Left lung (tissue), 10 donors: ENCODE results near the gene DCAF15. TPM values are rescaled to one million over a fixed set of nuclear protein-coding genes. Genes with fewer than 3 reads are reported as not detected.

ENCODE experiments used
- ATAC-seq: fragments of 200-7000 bp; cut with Tn5 transposase; one replicate; pipeline ENCODE4 v1.9.1; 2020; ENCODE audit warnings: moderate library complexity
- DNase-seq, 4 donors: peaks; one replicate each; pipeline ENCODE4 v3.0.0-alpha.2; 2013 to 2020
- H3K27ac ChIP-seq, 2 donors: fragments of 200-600 bp; sonication (generic) in 1 of 2; one replicate each; pipeline versions ENCODE4 v1.5.0 to v1.8.0; 2020 to 2021
- H3K27me3 ChIP-seq, 2 donors: fragments of 200-600 bp; sonication (generic) in 1 of 2; one replicate each; pipeline versions ENCODE4 v1.5.0 to v1.8.0; 2020 to 2021
- H3K36me3 ChIP-seq, 2 donors: fragments of 200-600 bp; sonication (generic) in 1 of 2; one replicate each; pipeline versions ENCODE4 v1.5.0 to v1.8.0; 2020 to 2021
- H3K4me1 ChIP-seq, 2 donors: fragments of 200-600 bp; one replicate each; pipeline ENCODE4 v1.8.0; 2021
- H3K4me3 ChIP-seq, 2 donors: fragments of 200-600 bp; sonication (generic) in 1 of 2; one replicate each; pipeline versions ENCODE4 v1.5.0 to v1.8.0; 2020 to 2021; ENCODE audit warnings: mild to moderate bottlenecking in 1 of 2
- H3K9me3 ChIP-seq, 2 donors: fragments of 200-600 bp; sonication (generic) in 1 of 2; one replicate each; pipeline versions ENCODE4 v1.5.0 to v1.8.0; 2020 to 2021
- intact Hi-C, 2 donors: fragments of 100-400 bp; cut with DNase I; formaldehyde crosslinking; loops; one replicate each; pipeline versions ENCODE4 v1.11.2 to v1.14.2; 2022
- polyA plus RNA-seq, 6 donors: library from polyadenylated mRNA; unstranded; fragments of 120-200 nt; gene quantifications; one replicate each; pipeline ENCODE4 v1.2.1, GENCODE V29; 2013; ENCODE audit not compliant: insufficient read length in 6 of 6
- total RNA-seq, 2 donors: library from RNA; stranded (reverse); fragmentation: NEBNext Ultra II Directional; extraction: Animal tissue kit (Norgen Biotek cat#: 25700); gene quantifications; one replicate each; pipeline ENCODE4 v1.2.1, GENCODE V29; 2021
- TF ChIP-seq, protein P1 (sequence below), 2 donors: fragments of 200-600 bp; sonication (generic) in 1 of 2; IDR thresholded peaks; one replicate each; pipeline versions ENCODE4 v1.5.0 to v1.8.0; 2021; ENCODE audit warnings: antibody characterized with exemption in 2 of 2
- donor health status: DM: no; HTN: yes; CAD: no.
- donor health status: DM: no; HTN: no; CAD: no.

Gene DCAF15
- total and polyA plus RNA-seq, 8 donors, result 20.2 to 33.7 (median 29.3) TPM

DNA sequence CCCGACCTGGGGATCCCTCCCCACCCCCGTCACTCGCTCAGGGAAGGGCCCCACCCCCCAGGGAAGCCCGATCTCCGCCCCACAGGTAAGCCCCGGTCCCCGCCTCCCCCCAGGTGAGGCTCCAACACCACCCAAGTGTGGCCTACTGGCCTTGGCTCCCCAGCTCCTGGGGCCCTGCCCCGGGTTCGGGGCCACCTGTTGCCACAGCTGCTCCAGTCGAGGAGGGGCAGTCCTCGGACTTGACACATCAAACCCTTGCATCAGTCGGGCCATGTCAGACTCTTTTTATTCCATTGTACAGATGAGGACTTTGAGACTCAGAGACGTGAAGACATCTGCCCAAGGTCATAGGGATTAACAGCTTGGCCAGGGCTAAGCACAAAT is 45.8 kb upstream of the DCAF15 start:
- H3K4me3 ChIP-seq, result peak overlapping the region; percentile 81 to 85
- H3K27ac ChIP-seq, result peak overlapping the region in 1 of 2 donors; percentile 83
- peaks cover 0 to 15% of the 10 kb centered on the region in 2 donors for H3K36me3 ChIP-seq
- intact Hi-C loops, result no loop called here
- TF ChIP-seq, protein P1, sequence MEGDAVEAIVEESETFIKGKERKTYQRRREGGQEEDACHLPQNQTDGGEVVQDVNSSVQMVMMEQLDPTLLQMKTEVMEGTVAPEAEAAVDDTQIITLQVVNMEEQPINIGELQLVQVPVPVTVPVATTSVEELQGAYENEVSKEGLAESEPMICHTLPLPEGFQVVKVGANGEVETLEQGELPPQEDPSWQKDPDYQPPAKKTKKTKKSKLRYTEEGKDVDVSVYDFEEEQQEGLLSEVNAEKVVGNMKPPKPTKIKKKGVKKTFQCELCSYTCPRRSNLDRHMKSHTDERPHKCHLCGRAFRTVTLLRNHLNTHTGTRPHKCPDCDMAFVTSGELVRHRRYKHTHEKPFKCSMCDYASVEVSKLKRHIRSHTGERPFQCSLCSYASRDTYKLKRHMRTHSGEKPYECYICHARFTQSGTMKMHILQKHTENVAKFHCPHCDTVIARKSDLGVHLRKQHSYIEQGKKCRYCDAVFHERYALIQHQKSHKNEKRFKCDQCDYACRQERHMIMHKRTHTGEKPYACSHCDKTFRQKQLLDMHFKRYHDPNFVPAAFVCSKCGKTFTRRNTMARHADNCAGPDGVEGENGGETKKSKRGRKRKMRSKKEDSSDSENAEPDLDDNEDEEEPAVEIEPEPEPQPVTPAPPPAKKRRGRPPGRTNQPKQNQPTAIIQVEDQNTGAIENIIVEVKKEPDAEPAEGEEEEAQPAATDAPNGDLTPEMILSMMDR (IDR thresholded peaks at IDR 0.05), result no peak
- no peaks in the 10 kb centered on the region for H3K9me3 ChIP-seq
- DNase-seq (peak in 3 of 4 donors; percentile 16 to 84 (median 52)), ATAC-seq (peak; percentile 86)
- peaks cover 3 to 26% of the 10 kb centered on the region in 2 donors for H3K4me1 ChIP-seq
- H3K27me3 ChIP-seq, result no peaks in the 10 kb centered on the region

DNA sequence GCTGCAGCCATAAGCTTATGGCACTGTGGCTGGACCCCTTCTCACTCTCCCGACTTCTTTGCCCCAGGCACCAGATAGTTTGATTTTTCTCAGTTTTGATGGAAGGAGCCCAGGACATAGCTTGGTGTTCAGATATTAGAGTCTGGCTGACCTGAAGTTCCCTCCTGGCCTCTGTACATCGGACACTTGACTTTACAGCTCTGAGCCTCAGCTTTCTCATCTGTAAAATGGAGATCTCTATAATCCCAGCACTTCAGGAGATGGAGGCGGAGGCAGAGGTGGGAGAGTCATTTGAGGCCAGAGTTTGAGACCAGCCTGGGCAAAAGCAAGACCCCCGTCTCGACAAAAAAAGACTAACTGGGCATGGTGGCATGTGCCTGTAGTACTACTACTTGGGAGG is 45.4 kb upstream of the DCAF15 start:
- peak overlapping the region; percentile 81 to 85 for H3K4me3 ChIP-seq
- no peak for ATAC-seq
- H3K27ac ChIP-seq, result peak overlapping the region in 1 of 2 donors; percentile 83

GRCh38 chr19:13908674-13909073 is 43.6 kb upstream of the DCAF15 start:
- no peak overlapping the region for H3K27ac ChIP-seq

More for the DNA sequence above, 45.4 kb upstream of the DCAF15 start:
- H3K9me3 ChIP-seq, result no peaks in the 10 kb centered on the region
- no peak for DNase-seq
- peaks cover 3 to 26% of the 10 kb centered on the region in 2 donors for H3K4me1 ChIP-seq
- H3K27me3 ChIP-seq, result no peaks in the 10 kb centered on the region
- H3K36me3 ChIP-seq, result peaks cover 0 to 19% of the 10 kb centered on the region in 2 donors
- TF ChIP-seq, protein P1 (IDR thresholded peaks at IDR 0.05), result no peak
- intact Hi-C loops, result no loop called here

DNA sequence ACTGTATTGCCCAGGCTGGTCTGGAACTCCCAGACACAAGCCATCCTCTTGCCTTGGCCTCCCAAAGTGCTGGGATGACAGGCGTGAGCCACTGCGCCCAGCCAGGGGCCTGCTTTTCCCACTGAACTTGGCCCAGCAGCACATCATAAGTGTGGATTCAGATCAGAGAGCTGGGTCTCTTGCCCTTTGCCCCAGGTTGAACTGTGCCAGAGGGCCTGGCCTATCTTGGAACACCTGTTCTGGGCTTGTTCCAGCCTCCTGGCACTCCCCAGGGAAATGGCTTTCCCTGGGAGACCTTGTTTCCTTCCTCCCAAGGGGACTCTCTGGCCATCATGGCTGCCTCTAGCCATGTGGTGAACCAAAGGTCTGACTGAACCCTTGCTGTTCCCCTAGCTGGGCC is 42.9 kb upstream of the DCAF15 start:
- Histone ChIP-seq H3K9me3 (no peaks in the 10 kb centered on the region), H3K27ac (no peak overlapping the region), H3K27me3 (no peaks in the 10 kb centered on the region), H3K36me3 (peaks cover 0 to 44% of the 10 kb centered on the region in 2 donors), H3K4me3 (no peak overlapping the region), H3K4me1 (peaks cover 3 to 26% of the 10 kb centered on the region in 2 donors)
- ATAC-seq (no peak), DNase-seq (no peak)
- intact Hi-C loops, result no loop called here
- TF ChIP-seq, protein P1 (IDR thresholded peaks at IDR 0.05), result no peak

More at GRCh38 chr19:13908674-13909073, 43.6 kb upstream of the DCAF15 start:
- intact Hi-C loops, result no loop called here
- peaks cover 0 to 37% of the 10 kb centered on the region in 2 donors for H3K36me3 ChIP-seq
- DNase-seq (no peak), ATAC-seq (no peak)
- H3K9me3 ChIP-seq, result no peaks in the 10 kb centered on the region
- H3K4me3 ChIP-seq, result no peak overlapping the region
- no peaks in the 10 kb centered on the region for H3K27me3 ChIP-seq
- TF ChIP-seq, protein P1 (IDR thresholded peaks at IDR 0.05), result no peak
- peaks cover 3 to 26% of the 10 kb centered on the region in 2 donors for H3K4me1 ChIP-seq

DNA sequence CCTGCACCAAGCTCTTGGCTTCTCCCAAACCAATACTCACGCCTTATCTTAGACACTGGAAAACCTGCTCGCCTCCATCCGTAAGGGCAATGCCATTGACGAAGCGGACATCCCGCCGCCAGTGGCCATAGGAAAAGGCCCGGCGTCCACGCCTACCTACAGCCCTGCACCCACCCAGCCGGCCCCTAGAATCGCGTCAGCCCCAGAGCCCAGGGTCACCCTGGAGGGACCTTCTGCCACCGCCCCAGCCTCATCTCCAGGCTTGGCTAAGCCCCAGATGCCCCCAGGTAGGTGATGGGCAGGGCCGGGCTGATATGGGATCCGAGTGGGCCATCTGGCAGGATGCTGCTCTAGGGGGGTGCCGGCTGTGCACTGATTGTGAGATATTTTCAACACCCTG is 39.0 kb upstream of the DCAF15 start:
- peaks cover 0 to 79% of the 10 kb centered on the region in 2 donors for H3K36me3 ChIP-seq
- intact Hi-C loops, result no loop called here
- no peak overlapping the region for H3K4me3 ChIP-seq
- H3K9me3 ChIP-seq, result no peaks in the 10 kb centered on the region
- no peaks in the 10 kb centered on the region for H3K27me3 ChIP-seq
- ATAC-seq, result no peak
- DNase-seq, result no peak
- H3K4me1 ChIP-seq, result peaks cover 0 to 9% of the 10 kb centered on the region in 2 donors
- no peak overlapping the region for H3K27ac ChIP-seq
- TF ChIP-seq, protein P1 (IDR thresholded peaks at IDR 0.05), result no peak
